ENCODE data around the gene ZCCHC14. TPM values are rescaled to one million over a fixed set of nuclear protein-coding genes. Genes with fewer than 3 reads are reported as not detected.
"Not testable (repeated sequence)": the region's sequence is repeated elsewhere in the genome, so short reads cannot be mapped to it uniquely, and the experiment has no call there.

The ZCCHC14 gene
- total RNA-seq, 2 donors from 2014 or later, result 33.0 to 45.6 TPM

- no peak overlapping the region for H3K4me3 ChIP-seq
- no peak for TF ChIP-seq CTCF (IDR thresholded peaks at IDR 0.05)
- no peaks in the 10 kb centered on the region for H3K27me3 ChIP-seq (replicated peaks; ENCODE audit: insufficient read depth)
- H3K36me3 ChIP-seq, result no peaks in the 10 kb centered on the region
- ATAC-seq (ENCODE audit: insufficient number of reproducible peaks, low FRiP score, low read depth) (no peak), DNase-seq (ENCODE audit: low spot score) (no peak)
- H3K27ac ChIP-seq, result no peak overlapping the region
- peaks cover 0 to under 1% of the 10 kb centered on the region in 2 donors for H3K4me1 ChIP-seq (ENCODE audit: control insufficient read depth in 1 of 2, low read depth in 2 of 2)
- no peaks in the 10 kb centered on the region for H3K9me3 ChIP-seq
Measured at GRCh38 chr16:87524407-87524806, 31.6 kb upstream of the ZCCHC14 start.

- H3K27me3 ChIP-seq (replicated peaks; ENCODE audit: insufficient read depth); H3K4me1 ChIP-seq (ENCODE audit: control insufficient read depth in 1 of 2, low read depth in 2 of 2); H3K36me3 ChIP-seq; H3K9me3 ChIP-seq; H3K27ac ChIP-seq; ATAC-seq (ENCODE audit: insufficient number of reproducible peaks, low FRiP score, low read depth); DNase-seq (ENCODE audit: low spot score); H3K4me3 ChIP-seq: not testable (repeated sequence)
Measured at GRCh38 chr16:87523605-87524004, 30.8 kb upstream of the ZCCHC14 start.

- H3K27me3 ChIP-seq (replicated peaks; ENCODE audit: insufficient read depth); H3K4me3 ChIP-seq; H3K36me3 ChIP-seq; H3K9me3 ChIP-seq; DNase-seq (ENCODE audit: low spot score); ATAC-seq (ENCODE audit: insufficient number of reproducible peaks, low FRiP score, low read depth): not testable (repeated sequence)
- Histone ChIP-seq H3K4me1 (ENCODE audit: control insufficient read depth in 1 of 2, low read depth in 2 of 2) (peaks cover 17 to 22% of the 10 kb centered on the region in 2 donors), H3K27ac (peak overlapping the region in 1 of 2 donors; percentile 37)
Measured at GRCh38 chr16:87521764-87522163, 28.9 kb upstream of the ZCCHC14 start.

GRCh38 chr16:87519170-87519569, 26.3 kb upstream of the ZCCHC14 start:
- not testable (repeated sequence) for ATAC-seq (ENCODE audit: insufficient number of reproducible peaks, low FRiP score, low read depth); H3K9me3 ChIP-seq; H3K36me3 ChIP-seq; H3K27me3 ChIP-seq (replicated peaks; ENCODE audit: insufficient read depth); DNase-seq (ENCODE audit: low spot score)
- H3K4me1 ChIP-seq (ENCODE audit: control insufficient read depth in 1 of 2, low read depth in 2 of 2), result peaks cover 17 to 36% of the 10 kb centered on the region in 2 donors
- H3K27ac ChIP-seq, result peak overlapping the region; percentile 97 to 98
- peak overlapping the region; percentile 63 for H3K4me3 ChIP-seq

GRCh38 chr16:87518430-87519051, 25.7 kb upstream of the ZCCHC14 start:
- H3K27me3 ChIP-seq (replicated peaks; ENCODE audit: insufficient read depth); H3K9me3 ChIP-seq; H3K36me3 ChIP-seq: not testable (repeated sequence)
- Histone ChIP-seq H3K4me3 (peak overlapping the region; percentile 63), H3K27ac (peak overlapping the region; percentile 97 to 98), H3K4me1 (ENCODE audit: control insufficient read depth in 1 of 2, low read depth in 2 of 2) (peaks cover 17 to 36% of the 10 kb centered on the region in 2 donors)
- ATAC-seq (ENCODE audit: insufficient number of reproducible peaks, low FRiP score, low read depth), result peak; percentile 68
- DNase-seq (ENCODE audit: low spot score), result peak; percentile 54

GRCh38 chr16:87517610-87518429, 25.0 kb upstream of the ZCCHC14 start:
- H3K36me3 ChIP-seq; H3K9me3 ChIP-seq; H3K27me3 ChIP-seq (replicated peaks; ENCODE audit: insufficient read depth): not testable (repeated sequence)
- peak overlapping the region; percentile 63 for H3K4me3 ChIP-seq
- peak overlapping the region; percentile 97 to 98 for H3K27ac ChIP-seq
- ATAC-seq (ENCODE audit: insufficient number of reproducible peaks, low FRiP score, low read depth) (peak; percentile 79), DNase-seq (ENCODE audit: low spot score) (peak; percentile 51)
- peaks cover 17 to 36% of the 10 kb centered on the region in 2 donors for H3K4me1 ChIP-seq (ENCODE audit: control insufficient read depth in 1 of 2, low read depth in 2 of 2)

- no peak overlapping the region for H3K4me3 ChIP-seq
- H3K4me1 ChIP-seq (ENCODE audit: control insufficient read depth in 1 of 2, low read depth in 2 of 2), result peaks cover 17 to 36% of the 10 kb centered on the region in 2 donors
- no peaks in the 10 kb centered on the region for H3K9me3 ChIP-seq
- DNase-seq (ENCODE audit: low spot score) (no peak), ATAC-seq (ENCODE audit: insufficient number of reproducible peaks, low FRiP score, low read depth) (no peak)
- H3K27ac ChIP-seq, result peak overlapping the region; percentile 63 to 97
- TF ChIP-seq CTCF (IDR thresholded peaks at IDR 0.05), result no peak
- H3K36me3 ChIP-seq, result no peaks in the 10 kb centered on the region
- H3K27me3 ChIP-seq (replicated peaks; ENCODE audit: insufficient read depth), result no peaks in the 10 kb centered on the region
Measured at GRCh38 chr16:87516361-87516760, 23.5 kb upstream of the ZCCHC14 start.
